Erythroblast (primary cell): Measurements from ENCODE around the gene RERE.

ENCODE experiments used
- DNase-seq, 2 experiments: peaks; one replicate each; lab custom pipeline; 2025; lab: John Stamatoyannopoulos, UW
- GATA1 ChIP-seq: IDR thresholded peaks from 2 replicates; pipeline ENCODE4 v1.6.1; 2011; ENCODE audit warnings: low read depth, mild to moderate bottlenecking, control low read depth, low read length, moderate library complexity
- POLR2A ChIP-seq: IDR thresholded peaks from 2 replicates; pipeline ENCODE4 v1.6.1; 2011; ENCODE audit warnings: mild to moderate bottlenecking, low read length

RERE gene

DNA sequence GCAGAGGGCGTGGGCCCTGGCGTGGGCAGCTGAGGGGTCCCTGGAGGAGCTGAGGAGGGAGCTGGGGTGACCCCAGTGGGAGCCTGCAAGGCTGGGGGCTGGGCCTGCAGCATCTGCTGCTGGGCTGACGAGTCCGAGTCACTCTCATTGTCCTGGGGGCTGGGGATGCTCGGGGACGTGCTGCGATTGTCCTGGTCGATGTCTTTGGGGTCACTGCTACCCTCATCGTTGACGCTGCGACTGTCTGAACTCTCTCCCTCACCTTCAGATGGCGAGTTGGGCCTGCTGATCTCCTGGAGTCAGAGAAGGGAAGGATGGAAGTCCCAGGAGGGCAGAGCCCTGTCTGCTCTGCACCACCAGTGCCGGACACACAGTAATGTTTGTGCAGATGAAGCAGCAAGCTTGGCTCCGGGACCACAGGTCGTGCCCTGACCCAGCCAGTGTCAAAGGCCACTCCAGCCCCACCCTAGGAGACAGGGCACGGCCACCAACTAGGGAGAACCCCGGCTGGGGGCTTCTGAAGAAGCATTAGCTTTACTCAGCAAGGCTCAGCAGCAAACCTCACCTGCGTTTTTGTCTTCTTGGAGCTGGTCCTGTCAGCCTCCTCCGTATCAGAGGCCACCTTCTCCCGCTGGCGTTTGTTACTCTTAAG, 456.1 kb downstream of the RERE start:
- TF ChIP-seq GATA1 (no peak), POLR2A (no peak)
- DNase-seq, result no peak

DNA sequence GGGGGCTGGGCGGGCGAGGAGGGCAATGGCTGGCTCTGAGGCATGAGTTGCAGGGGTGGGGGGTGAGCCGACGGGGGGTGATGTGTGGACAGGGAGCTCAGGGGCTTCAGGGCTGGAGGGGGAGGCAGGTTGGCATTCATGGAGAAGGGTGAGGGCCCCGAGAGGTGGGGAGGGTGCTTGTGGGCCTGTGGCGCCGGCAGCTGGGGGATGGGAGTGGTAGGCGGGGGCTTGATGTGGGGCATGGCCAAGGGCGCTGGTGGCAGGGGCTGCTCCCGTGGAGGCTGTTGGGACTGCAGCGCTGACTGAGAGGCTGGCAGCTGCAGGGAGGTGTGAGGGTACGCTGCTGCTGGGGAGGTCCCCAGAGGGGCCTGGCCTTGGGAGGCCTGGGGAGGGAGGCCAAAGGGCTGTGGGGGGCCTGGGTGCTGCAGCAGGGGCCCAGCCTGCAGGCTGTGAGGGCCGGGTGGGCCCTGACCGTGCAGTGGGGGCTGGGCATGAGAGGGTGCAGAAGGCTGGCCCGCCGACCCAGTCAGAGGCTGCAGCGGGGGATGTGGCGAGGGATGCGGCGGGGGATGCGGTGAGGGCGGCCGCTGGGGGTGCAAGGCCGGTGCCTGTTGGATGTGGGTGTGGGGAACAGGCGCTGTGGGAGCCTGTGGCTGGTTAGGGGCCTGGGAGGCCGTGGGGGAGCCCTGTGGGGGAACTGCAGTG, 456.8 kb downstream of the RERE start:
- DNase-seq, result no peak
- TF ChIP-seq POLR2A (no peak), GATA1 (no peak)

DNA sequence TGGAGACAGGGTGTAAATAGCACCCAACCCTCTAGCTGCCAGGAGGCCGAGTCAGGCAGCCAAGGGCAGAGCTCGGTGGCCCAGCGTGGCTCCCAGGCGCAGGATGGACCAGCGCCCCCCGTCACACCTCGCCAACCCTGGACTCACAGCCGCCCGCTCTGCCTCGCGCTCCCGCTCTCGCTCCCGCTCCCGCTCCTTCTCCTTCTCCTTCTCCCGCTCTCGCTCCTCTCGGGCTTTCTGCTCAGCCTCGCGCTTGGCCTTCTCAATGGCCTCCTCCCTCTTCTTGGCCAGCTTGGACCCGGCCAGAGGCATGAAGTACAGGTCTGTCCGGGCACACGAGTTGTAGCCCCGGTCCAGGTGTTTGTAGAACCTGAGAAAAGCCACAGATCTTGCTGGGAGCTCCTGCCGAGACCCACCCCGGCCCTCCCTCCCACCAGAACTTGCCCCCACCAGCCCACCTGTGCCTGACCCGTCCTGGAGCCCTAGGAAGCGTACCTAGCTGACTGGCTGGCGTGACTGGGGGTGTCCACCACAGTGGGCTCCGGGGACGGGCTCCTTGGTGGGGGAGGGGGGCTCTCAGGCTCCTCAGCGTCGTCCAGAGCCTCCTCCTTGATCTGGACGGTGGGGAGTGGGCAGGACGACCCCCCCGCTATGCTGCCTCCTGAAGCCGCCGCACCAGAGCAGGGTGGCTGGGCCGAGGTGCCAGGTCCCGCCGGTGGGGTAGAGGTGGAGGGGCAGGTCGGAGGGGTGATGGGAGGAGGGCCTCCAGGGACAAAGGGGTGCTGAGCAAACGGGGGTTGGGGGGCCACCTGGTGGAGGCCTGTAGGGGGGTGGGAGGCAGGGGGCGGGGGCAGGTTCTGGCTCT, 457.6 kb downstream of the RERE start:
- no peak for DNase-seq
- TF ChIP-seq POLR2A (no peak), GATA1 (no peak)

DNA sequence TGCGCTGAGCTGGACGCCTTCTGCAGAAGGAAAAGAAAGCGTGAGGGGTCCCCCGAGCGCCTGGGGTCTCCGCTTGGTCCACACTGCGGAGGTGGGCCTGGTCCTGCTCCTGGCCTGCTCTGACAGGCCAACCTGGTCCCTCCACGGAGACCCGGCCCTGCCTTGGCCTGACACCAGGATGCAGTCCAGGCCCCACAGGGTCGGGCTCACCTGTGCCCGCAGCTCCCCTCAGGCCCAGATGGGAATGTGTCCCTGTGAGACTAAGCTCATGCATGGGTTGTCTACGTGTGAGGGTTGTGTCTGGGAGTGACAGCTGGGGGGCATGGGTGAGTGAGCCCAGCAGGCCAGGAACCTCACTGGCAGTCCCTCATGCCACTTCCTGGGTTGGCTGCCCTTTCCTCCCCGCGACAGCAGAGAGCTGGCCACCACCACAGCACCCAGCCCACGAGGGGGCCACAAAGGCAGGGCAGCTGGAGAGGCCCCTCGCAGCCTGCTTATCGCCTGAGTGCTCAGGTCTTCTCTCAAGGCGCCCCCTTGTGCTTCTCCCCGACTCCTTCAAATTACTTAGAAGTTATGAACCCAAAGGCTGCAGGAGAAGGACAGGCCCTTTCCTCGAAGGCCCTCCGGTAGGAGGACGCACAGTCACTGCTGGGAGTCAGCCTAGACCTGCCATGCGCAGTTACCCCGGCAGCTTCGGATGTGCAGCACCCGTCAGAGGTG, 458.4 kb downstream of the RERE start:
- no peak for DNase-seq
- TF ChIP-seq POLR2A (no peak), GATA1 (no peak)

DNA sequence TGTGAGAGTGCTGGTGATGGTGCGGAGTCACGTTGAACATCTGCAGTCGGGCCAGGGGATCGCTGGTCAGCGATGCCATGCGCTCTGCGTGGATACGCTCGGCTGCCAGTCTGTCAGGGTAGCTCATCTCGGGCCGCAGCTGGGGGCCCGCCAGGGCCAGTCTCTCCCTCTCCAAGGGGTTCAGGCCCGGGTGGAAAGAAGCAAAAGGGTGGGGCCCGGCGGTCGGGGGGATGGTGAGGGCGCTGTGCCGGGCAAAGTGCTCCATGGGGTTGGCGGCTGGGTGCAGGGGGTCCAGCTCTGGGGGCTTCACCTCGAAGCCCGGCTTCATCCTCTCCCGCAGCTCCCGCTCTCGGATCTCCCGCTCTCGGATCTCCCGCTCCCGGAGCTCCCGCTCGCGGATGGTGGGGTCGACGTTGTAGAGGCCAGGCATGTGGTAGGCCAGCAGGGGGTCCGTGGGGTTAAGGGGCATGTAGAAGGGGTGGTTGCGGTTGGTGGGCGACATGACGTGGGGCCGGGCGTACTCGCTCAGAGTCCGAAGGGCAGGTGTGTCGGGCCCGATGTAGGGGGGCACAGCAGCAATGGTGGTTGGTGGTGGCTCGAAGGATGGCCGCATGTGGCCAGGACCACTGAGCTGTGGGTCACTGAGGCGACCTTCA, 459.1 kb downstream of the RERE start:
- TF ChIP-seq GATA1, result no peak
- no peak for DNase-seq

DNA sequence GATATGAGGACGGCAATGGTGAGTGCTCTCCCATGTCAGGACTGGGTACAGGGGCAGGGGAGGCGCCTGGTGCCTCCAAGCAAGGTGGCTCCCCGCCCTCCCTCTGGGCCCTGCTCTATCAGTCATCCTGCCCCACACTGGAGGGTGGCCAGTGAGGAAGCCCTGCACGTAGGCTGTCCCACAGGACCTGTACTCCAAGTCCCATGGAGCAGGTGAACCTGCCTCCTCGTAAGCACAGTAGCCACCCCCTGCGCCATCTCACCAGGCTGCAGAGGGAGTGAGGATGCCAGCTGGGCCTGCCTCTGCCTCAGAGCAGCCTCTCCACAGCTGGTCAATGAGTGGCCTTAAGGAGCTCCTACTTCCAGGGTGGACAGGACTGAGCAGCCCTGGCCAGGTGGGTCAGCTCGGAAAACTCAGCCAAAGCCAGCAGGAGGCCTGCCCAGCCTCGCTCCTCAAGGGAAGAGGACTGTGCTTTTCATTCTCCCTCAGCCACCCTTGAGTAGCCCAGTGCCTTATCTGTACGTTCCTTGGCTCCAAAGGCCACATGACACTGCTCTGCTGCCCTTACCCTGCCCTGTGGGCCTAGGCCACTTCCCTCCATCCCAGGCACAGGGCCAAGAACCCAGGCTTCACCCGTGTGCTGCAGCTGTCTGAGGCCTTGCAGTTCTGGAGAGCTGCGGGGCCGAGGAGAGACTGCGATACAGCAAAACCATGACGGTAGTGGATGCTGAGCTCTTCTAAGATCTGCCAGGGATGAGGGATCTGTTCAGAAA, 459.9 kb downstream of the RERE start:
- no peak for TF ChIP-seq POLR2A
- no peak for TF ChIP-seq GATA1
- DNase-seq, result peak in 1 of 2 experiments; percentile 19

DNA sequence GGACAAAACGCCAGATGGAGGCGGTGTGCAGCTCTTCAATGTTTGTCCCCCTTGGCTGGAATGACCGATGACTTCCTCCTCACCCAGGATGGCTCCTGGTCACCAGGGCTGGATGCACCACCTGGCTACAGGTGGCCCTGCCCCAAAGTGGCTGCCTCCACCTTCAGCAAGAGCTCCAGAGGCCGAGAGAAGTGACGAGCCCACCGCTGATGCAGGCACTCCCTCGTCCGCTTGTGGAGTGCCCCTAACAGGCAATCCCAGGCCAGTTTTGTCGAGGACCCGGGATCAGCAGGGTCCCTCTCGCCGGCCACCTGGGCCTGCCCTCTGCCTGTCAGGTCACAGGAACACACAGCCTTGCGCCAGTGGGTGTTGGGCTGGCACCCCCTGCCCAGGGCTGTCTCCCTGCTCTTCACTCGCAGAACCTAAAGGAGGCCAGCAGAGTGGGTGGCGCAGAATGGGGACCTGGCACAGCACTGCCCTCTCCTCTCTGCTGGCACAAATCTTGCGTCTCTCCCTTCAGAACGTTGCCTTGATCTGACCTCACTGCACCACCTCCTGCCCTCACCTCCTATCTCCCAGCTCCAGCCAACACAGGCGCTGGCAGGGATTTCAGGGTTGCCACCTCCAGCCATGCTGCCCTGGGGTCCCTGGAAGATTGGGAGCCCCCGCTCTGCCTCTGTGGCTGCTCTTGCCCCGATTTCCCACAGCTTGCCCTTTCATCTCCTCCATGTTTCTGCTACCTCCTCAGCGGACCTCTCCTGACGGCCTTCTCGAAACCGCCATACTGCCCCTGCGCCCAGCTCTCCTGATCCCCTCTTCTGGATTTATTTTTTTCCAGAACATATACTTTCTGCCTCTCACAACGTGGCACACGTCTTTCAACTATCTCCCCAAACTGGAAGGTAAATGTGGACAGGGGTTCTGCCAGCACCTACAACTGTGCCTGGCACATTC, 460.9 kb downstream of the RERE start:
- DNase-seq, result no peak
- no peak for TF ChIP-seq GATA1

DNA sequence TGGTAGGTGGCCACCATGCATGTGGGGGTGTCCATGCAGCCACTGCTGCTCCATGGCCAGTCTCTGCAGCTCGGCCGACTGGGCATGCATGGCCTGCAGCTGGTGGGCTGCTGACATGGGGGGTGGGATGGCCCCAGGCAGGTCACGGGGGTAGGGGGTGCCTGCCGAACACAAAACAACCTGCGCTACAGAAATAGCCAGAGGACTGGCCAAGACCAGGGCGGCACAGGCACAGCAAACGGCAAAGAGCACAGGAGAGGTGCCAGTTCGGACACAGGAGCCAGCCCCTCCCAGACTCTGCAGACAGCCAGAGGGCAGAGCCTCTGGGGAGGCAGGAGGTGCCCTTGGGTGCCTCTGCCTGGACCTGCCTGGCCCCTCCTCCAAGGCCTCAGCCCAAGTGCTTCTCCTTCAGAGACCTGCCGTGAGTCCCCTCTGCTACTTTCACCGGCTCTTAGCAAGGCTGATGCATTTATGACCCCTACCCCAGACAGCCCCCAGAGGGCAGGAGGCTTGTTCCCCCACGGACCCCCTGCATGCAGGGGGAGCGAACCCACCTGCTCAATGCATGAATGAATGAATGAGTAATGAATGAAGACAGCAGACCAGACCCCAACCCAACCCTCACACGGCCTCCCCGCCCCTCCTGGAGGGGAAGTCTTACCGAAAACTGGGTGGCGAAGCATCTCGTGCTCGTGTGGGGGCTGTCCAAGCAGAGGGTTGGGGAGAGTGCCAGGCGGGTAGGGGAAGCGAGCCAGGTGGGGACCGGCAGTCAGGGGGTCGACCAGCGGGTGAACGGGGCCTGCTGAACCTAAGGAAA, 461.8 kb downstream of the RERE start:
- no peak for DNase-seq
- TF ChIP-seq POLR2A (no peak), GATA1 (no peak)

DNA sequence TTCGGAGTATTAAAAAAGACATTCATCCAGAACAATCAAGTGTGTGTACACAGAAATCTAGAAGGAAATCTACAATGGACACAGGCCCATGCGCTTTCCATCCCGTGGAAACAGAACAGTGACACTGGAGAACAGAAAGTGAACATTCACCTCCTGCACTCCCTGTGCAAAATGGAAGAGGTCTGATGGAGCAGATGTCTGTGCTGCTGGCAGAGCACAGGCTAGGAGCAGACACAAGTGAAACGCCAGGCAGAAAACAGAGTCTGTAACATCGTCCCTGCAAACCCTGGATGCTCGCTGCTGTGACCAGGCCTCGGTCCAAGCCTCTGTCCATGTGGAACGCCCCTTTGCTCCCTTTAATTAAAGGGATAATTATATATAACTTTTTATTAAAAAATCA, 463.4 kb downstream of the RERE start:
- no peak for DNase-seq
- no peak for TF ChIP-seq POLR2A
- no peak for TF ChIP-seq GATA1

DNA sequence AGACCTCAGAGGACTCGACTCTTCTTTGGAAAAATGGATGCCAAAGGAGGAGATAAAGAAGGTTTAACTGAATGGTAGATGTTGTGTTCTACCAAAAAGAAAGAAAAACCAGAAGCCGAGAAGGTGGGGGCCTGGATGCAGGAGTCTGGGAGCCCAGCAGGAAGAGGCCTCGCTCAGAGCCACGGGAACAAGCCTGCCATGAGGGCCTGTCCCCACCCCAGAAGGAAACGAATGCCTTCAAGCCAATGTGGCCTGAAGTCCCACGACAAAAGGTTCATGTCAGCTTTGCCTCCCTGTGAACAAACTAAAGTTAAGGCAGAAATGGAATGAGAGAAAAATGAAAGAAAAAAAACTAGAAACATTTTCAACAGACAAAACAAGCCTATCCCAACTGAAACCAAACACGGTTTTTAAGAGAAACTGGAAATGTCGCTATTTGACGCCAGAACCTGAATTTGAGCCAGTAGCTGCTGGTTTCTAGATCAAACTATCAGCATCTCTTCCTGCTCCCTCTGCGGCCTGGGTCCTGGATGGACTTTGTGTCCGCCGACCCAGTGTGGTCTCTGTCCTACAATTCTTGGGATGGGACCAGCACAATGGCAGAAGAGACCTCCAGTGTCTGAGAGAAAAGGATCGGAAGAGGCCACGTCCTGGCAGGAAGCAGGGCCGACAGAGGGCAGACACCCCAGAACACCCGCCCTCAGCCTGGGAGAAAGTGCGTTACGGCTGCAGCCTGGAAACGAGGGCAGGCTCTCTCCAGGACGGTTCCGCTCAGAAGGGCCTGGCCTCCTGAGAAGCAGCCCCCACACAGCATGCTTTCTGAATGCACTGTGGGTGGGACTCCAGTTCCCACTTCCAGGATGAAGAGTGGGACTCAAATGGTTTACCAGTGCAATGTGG, 464.3 kb downstream of the RERE start:
- no peak for DNase-seq
- TF ChIP-seq POLR2A, result no peak
- TF ChIP-seq GATA1, result no peak

DNA sequence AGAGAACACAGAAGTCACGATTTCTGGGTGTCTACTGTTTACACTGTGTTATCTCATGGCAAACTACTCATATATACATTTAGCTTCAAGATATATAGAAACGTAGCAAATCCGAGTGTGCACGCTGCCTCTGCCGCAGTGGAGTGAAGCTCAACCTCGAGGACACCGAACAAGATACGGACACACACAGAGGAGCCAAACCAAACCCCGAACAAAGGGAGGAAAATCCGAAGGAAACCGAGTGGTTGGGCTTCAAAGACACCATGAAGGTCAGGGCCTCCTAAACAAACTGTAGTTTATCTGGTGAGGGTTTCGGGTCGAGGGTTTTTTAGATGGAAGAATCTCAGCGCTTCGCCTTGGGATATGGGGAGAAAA, 465.0 kb downstream of the RERE start:
- DNase-seq, result no peak
- TF ChIP-seq GATA1, result no peak
- no peak for TF ChIP-seq POLR2A
